H1 (cell line): ENCODE measurements around the gene FIG4. TPM values are rescaled to one million over a fixed set of nuclear protein-coding genes. Genes with fewer than 3 reads are reported as not detected.

Experiments
- ASH2L ChIP-seq: fragments of 200-600, 300-600 bp; sonication (generic); IDR thresholded peaks from one replicate; pipeline ENCODE4 v1.7.1; 2017; ENCODE audit warnings: low read length
- SAP30 ChIP-seq: fragments of 300-600 bp; sonication (generic); IDR thresholded peaks from 2 replicates; pipeline ENCODE4 v1.7.1; 2012; ENCODE audit warnings: low read length, moderate library complexity, mild to moderate bottlenecking, inconsistent platforms; ENCODE audit not compliant: insufficient read depth, insufficient replicate concordance
- polyA plus RNA-seq, 7 experiments: library from polyadenylated mRNA; depleted of rRNA in 3 of 7; stranded (reverse) in 5 of 7; unstranded in 2 of 7; fragments of >200 nt in 5 of 7; fragments of 200-250 nt in 2 of 7; gene quantifications; 1 replicate in 5 of 7; 2 replicates in 1 of 7; 4 replicates in 1 of 7; pipeline versions ENCODE4 v1.2.1 to v1.2.3, GENCODE V29; 2011 to 2013; ENCODE audit warnings: missing spikeins in 2 of 7, mixed read lengths in 2 of 7
- total RNA-seq: library from RNA; stranded (reverse); fragmentation: NEBNext Ultra II Directional; extraction: Animal tissue kit (Norgen Biotek cat#: 25700); gene quantifications from 2 replicates; pipeline ENCODE4 v1.2.1, GENCODE V29; 2021

Gene FIG4
- total and polyA plus RNA-seq, 2 of the 8 experiments (the other 6 are each of a cell fraction or from before 2014, with no cell fraction given) = 11.8 to 21.9 TPM

- no peak for TF ChIP-seq ASH2L
- no peak for TF ChIP-seq SAP30
These were observed 35.3 kb upstream of the FIG4 start (continued) for GRCh38 chr6:109655761-109656262.
